AG09319 (cell line): ENCODE measurements around the gene PLPP3.

Experiments
- DNase-seq: peaks from one replicate; pipeline ENCODE4 v3.0.0-alpha.2; 2010; ENCODE audit warnings: low read depth; ENCODE audit errors: extremely low read depth
- CTCF ChIP-seq: IDR thresholded peaks from 2 replicates; pipeline ENCODE4 v1.5.1; 2011; ENCODE audit warnings: low read depth, mild to moderate bottlenecking, inconsistent platforms, low read length, moderate library complexity

The PLPP3 gene

DNA sequence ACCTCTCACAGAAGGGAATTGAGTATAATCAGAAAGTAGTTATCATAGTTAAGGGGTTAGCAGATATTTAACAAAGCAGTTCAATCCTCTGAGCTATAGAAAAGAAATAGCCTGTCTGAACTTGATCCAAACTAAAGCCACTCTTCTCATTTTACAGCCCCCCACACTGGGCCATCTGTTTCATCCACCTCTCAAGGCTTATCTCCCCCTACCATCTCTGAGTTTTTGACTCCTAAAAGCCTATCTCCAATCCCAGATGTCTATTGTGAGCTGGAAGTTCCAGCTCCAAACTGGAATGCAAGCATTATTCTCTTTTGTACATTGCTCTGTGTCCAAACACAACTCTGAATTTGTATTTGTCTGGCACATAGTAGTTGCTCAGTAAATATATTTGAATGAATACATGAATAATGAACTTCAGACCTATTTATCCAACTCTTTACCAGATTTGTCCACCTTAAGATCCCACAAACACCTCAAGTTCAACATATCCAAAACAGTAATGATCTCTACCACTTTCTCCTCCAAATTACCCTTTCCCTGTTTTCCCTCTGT is 98.1 kb downstream of the PLPP3 start:
- no peak for DNase-seq

DNA sequence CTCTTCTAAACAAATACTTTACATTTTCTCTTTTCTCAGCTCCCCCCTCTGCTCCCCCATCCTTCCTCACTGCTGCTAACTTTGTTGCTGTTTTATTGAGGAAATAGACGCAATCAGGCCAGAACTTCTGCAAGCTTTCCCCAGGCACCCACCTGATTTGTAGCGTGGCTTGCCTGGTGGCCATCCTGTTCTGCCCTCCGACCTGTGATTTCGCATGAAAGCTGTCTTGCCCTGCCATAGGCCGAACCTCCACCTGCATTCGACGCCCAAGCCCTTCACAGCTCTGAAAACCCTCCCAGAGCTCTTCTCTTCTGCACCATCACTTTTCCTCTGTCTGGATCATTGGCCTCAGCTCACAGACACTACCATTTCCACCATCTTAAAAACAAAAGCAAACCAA is 100.6 kb downstream of the PLPP3 start:
- no peak for DNase-seq
- no peak for TF ChIP-seq CTCF

More for the DNA sequence above, 98.1 kb downstream of the PLPP3 start:
- TF ChIP-seq CTCF: no peak

DNA sequence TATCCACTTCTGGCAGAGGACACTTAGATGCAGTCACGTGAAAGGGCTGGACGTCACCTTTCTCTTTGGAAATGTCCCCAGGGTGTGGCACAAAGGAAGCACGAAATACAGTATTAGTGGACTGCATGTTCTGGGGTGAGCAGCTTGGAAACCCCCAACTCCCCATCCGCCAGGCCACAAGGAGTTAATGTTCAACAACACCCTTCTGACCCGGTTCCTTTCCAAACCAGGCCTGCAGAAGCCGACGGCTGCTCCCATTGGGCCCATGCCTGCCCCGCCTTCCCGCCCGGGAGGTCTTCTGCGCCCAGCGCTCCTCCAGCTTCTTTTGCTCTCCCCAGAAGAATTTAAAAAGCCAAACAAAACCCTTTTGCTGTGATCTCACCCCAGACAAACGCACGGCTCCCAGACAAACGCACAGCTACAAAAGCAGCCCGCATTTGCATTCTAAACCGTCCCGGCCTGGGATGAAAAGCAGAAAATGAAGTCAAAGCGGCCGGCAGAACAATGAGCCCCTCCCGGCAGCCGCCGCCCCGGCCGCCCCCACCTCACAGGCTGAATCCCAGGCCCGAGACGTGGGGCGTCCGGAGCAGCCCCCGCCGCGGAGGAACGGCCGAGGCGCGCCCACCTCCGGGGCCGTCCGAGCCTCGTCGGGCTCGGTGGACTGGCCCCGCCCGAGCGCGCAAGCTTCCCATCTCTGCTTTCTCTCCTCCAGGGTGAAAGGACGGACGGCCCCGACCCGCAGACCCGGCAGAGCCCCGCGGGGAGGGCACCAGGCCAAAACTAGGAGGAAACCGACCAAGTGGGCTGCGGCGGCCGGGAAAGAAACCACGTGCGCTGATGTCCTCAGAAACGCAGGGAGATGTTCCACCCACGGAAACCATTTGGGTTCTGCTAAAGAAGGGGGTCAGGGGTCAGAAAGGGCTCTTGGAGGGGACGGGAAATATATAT is 101.9 kb downstream of the PLPP3 start:
- DNase-seq: no peak
- TF ChIP-seq CTCF: no peak

DNA sequence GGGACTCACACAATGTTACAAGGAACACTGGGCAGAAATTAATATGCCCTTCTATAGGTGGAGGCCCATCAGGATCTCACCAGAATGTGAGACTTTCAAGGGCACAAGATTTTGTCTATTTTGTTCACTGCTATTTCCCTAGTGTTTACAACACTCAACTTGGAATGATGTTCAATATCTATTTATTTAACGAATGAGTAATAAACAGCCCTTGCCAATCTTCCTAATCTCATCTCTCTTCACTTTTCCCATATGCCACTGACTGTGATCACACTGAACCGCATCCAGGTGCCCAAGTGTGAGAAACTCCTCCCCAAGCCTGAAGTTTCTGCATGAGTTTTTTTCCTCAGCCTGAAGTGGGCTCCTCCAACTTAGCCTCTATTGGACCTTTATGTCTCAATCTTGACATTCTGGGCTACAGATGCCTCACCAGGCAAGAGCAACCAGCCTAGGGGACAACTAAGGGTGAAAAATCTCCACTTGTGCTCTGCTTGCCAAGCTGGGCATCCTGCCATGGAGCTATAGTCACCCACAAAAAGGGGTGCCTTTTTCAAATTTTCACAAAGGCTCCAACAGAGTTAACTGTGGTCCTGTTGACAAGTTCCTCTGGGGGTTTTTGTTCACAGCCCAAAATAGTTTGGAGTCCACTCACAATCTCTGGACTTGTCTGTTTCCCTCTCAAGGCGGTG is 105.6 kb downstream of the PLPP3 start:
- DNase-seq: no peak
- TF ChIP-seq CTCF: no peak

GRCh38 chr1:56472860-56473259 is 106.5 kb downstream of the PLPP3 start:
- TF ChIP-seq CTCF: no peak
- DNase-seq: no peak

DNA sequence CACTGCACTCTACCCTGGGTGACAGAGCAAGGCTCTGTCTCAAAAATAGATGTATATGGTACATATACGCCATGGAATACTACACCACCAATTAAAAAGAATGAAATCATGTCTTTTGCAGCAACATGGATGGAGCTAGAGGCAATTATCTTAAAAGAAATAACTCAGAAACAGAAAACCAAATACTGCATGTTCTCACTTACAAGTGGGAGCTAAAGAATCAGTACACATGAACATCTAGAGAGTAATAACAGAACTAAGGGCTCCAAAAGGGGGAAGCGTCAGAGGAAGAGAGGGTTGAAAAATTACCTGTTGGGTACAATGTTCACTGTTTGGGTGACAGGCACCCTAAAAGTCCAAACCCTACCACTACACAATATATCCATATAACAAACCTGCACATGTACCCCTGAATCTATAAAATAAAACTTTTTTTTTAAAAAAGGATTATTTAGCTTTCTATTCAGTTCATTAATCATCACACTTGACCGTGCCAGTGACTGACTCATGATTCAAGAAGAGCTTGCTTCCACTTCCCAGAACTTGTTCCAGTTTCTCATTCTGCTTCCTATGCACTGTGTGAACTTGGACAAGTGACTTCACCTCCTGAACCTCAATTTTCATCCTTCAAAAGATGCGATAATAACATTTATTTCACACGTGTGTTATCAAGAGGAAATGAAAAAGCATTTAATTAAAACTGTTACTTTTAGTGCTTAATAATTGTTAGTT is 109.6 kb downstream of the PLPP3 start:
- no peak for TF ChIP-seq CTCF
- DNase-seq: no peak
